WERI-Rb-1 (cell line): ENCODE measurements around the gene C16orf89.

Experiments used
- DNase-seq: peaks from one replicate; pipeline ENCODE4 v3.0.0-alpha.2; 2020
- H3K27ac ChIP-seq: fragments of 250-450 bp; sonication (Bioruptor Pico); 2 replicates; pipeline ENCODE4 v1.5.1; 2020; ENCODE audit warnings: mild to moderate bottlenecking, moderate library complexity
- H3K27me3 ChIP-seq: fragments of 250-450 bp; sonication (Bioruptor Pico); 2 replicates; pipeline ENCODE4 v1.5.1; 2021; ENCODE audit warnings: mild to moderate bottlenecking, low read depth, moderate library complexity; ENCODE audit not compliant: insufficient read depth, severe bottlenecking
- H3K36me3 ChIP-seq: fragments of 250-450 bp; sonication (Bioruptor Pico); 2 replicates; pipeline ENCODE4 v1.5.1; 2020; ENCODE audit warnings: mild to moderate bottlenecking, moderate library complexity
- H3K4me3 ChIP-seq: 2 replicates; pipeline ENCODE4 v1.5.1; 2011; ENCODE audit warnings: low read depth, mild to moderate bottlenecking, control low read depth, low read length
- H3K9me3 ChIP-seq: fragments of 250-450 bp; sonication (Bioruptor Pico); 2 replicates; pipeline ENCODE4 v1.5.1; 2021; ENCODE audit warnings: mild to moderate bottlenecking, moderate library complexity; ENCODE audit not compliant: severe bottlenecking
- CTCF ChIP-seq: IDR thresholded peaks from 2 replicates; pipeline ENCODE4 v1.5.1; 2011; ENCODE audit warnings: low read depth, mild to moderate bottlenecking, control low read depth, inconsistent platforms, low read length

The C16orf89 gene

GRCh38 chr16:5006348-5007193 lies 59.2 kb downstream of the C16orf89 start:
- Histone ChIP-seq H3K27me3 (no peaks in the 10 kb centered on the region), H3K9me3 (no peaks in the 10 kb centered on the region), H3K36me3 (no peaks in the 10 kb centered on the region), H3K27ac (no peak overlapping the region), H3K4me3 (no peak overlapping the region)
- no peak for DNase-seq
- no peak for TF ChIP-seq CTCF

- TF ChIP-seq CTCF: no peak
- no peaks in the 10 kb centered on the region for H3K36me3 ChIP-seq
- no peak overlapping the region for H3K4me3 ChIP-seq
- H3K9me3 ChIP-seq: no peaks in the 10 kb centered on the region
- DNase-seq: no peak
- H3K27me3 ChIP-seq: no peaks in the 10 kb centered on the region
- H3K27ac ChIP-seq: no peak overlapping the region
Measured at GRCh38 chr16:5005916-5006315, 59.8 kb downstream of the C16orf89 start.

- no peaks in the 10 kb centered on the region for H3K9me3 ChIP-seq
- no peaks in the 10 kb centered on the region for H3K36me3 ChIP-seq
- no peak overlapping the region for H3K27ac ChIP-seq
- no peak for DNase-seq
- TF ChIP-seq CTCF: no peak
- no peak overlapping the region for H3K4me3 ChIP-seq
- no peaks in the 10 kb centered on the region for H3K27me3 ChIP-seq
Measured at GRCh38 chr16:5004311-5004710, 61.4 kb downstream of the C16orf89 start.

GRCh38 chr16:5003828-5004227 lies 61.9 kb downstream of the C16orf89 start:
- Histone ChIP-seq H3K27me3 (no peaks in the 10 kb centered on the region), H3K36me3 (no peaks in the 10 kb centered on the region), H3K4me3 (no peak overlapping the region), H3K9me3 (no peaks in the 10 kb centered on the region), H3K27ac (no peak overlapping the region)
- no peak for TF ChIP-seq CTCF
- DNase-seq: no peak

GRCh38 chr16:5003211-5003610 lies 62.5 kb downstream of the C16orf89 start:
- TF ChIP-seq CTCF: no peak
- Histone ChIP-seq H3K4me3 (no peak overlapping the region), H3K9me3 (no peaks in the 10 kb centered on the region), H3K27ac (no peak overlapping the region), H3K36me3 (no peaks in the 10 kb centered on the region), H3K27me3 (no peaks in the 10 kb centered on the region)
- no peak for DNase-seq

GRCh38 chr16:5002699-5003143 lies 63.0 kb downstream of the C16orf89 start:
- Histone ChIP-seq H3K36me3 (no peaks in the 10 kb centered on the region), H3K9me3 (no peaks in the 10 kb centered on the region), H3K27ac (no peak overlapping the region), H3K27me3 (no peaks in the 10 kb centered on the region), H3K4me3 (no peak overlapping the region)
- no peak for DNase-seq
- TF ChIP-seq CTCF: no peak
